Prostate gland (tissue), 2 donors: ENCODE data around the gene ZNF516. TPM values are rescaled to one million over a fixed set of nuclear protein-coding genes. Genes with fewer than 3 reads are reported as not detected.

Experiments used
- DNase-seq: peaks from one replicate; pipeline ENCODE4 v3.0.0-alpha.2; 2019; ENCODE audit warnings: low spot score
- H3K27ac ChIP-seq, 2 donors: fragments of 200-600 bp; sonication (generic); 2 replicates each; pipeline ENCODE4 v1.5.1; 2017 to 2019
- H3K27me3 ChIP-seq: fragments of 200-600 bp; sonication (generic); replicated peaks from 2 replicates; pipeline ENCODE4 v1.5.1; 2019; ENCODE audit not compliant: insufficient read depth
- H3K36me3 ChIP-seq, 2 donors: fragments of 200-600 bp; sonication (generic); 1 replicate in 1 of 2; 2 replicates in 1 of 2; pipeline versions ENCODE4 v1.5.1 to v1.8.1; 2017 to 2019
- H3K4me1 ChIP-seq: fragments of 200-600 bp; sonication (generic); replicated peaks from 2 replicates; pipeline ENCODE4 v1.5.1; 2019
- H3K4me3 ChIP-seq, 2 donors: fragments of 200-600 bp; sonication (generic); 2 replicates each; pipeline ENCODE4 v1.5.1; 2017 to 2019
- H3K9me3 ChIP-seq: fragments of 200-600 bp; sonication (generic); 2 replicates; pipeline ENCODE4 v1.5.1; 2017
- CTCF ChIP-seq, 4 experiments: fragments of 200-600 bp in 2 of 4; fragments of 450-650 bp in 2 of 4; sonication (generic) in 2 of 4; IDR thresholded peaks; 1 replicate in 3 of 4; 2 replicates in 1 of 4; pipeline ENCODE4 v1.5.1; 2016 to 2019; ENCODE audit warnings: antibody characterized with exemption in 4 of 4, mild to moderate bottlenecking in 2 of 4, moderate library complexity in 2 of 4
- POLR2A ChIP-seq: fragments of 450-650 bp; IDR thresholded peaks from one replicate; pipeline ENCODE4 v1.6.1; 2016; ENCODE audit warnings: antibody characterized with exemption, mild to moderate bottlenecking
- POLR2AphosphoS5 ChIP-seq: sonication (generic); formaldehyde crosslinking; IDR thresholded peaks from one replicate; pipeline ENCODE4 v1.6.1; 2017; ENCODE audit warnings: antibody characterized with exemption
- WGBS: methylation state at CpG from one replicate; pipeline ENCODE4 v1.1.5; 2018; 5-methylcytosine and 5-hydroxymethylcytosine counted together
- intact Hi-C: fragments of 100-400 bp; cut with DNase I; formaldehyde crosslinking; loops from one replicate; pipeline ENCODE4 v1.14.2; 2022
- total RNA-seq, 2 donors: library from RNA; depleted of rRNA; stranded (reverse); fragments of >200 nt; gene quantifications; one replicate each; pipeline ENCODE4 v1.1.0, GENCODE V29; 2016

Gene ZNF516
- total RNA-seq, 2 donors from 2014 or later: 25.0 to 158 TPM

- intact Hi-C loops: no loop called here
- H3K4me1 ChIP-seq: no peaks in the 10 kb centered on the region
- 86% methylated on average over 10 of the region's 10 CpGs for WGBS
These were observed 19.5 kb upstream of the ZNF516 start for GRCh38 chr18:76514573-76514972.

GRCh38 chr18:76507830-76508385, 12.9 kb upstream of the ZNF516 start:
- 92% methylated on average over 17 of the region's 17 CpGs for WGBS
- TF ChIP-seq POLR2AphosphoS5 (no peak), CTCF (IDR thresholded peaks at IDR 0.05) (no peak), POLR2A (no peak)
- intact Hi-C loops: no loop called here

More at GRCh38 chr18:76514573-76514972, 19.5 kb upstream of the ZNF516 start:
- Histone ChIP-seq H3K36me3 (no peaks in the 10 kb centered on the region), H3K27me3 (no peaks in the 10 kb centered on the region), H3K9me3 (no peaks in the 10 kb centered on the region), H3K4me3 (no peak overlapping the region), H3K27ac (no peak overlapping the region)
- no peak for DNase-seq
- TF ChIP-seq POLR2A (no peak), CTCF (IDR thresholded peaks at IDR 0.05) (no peak), POLR2AphosphoS5 (no peak)

DNA sequence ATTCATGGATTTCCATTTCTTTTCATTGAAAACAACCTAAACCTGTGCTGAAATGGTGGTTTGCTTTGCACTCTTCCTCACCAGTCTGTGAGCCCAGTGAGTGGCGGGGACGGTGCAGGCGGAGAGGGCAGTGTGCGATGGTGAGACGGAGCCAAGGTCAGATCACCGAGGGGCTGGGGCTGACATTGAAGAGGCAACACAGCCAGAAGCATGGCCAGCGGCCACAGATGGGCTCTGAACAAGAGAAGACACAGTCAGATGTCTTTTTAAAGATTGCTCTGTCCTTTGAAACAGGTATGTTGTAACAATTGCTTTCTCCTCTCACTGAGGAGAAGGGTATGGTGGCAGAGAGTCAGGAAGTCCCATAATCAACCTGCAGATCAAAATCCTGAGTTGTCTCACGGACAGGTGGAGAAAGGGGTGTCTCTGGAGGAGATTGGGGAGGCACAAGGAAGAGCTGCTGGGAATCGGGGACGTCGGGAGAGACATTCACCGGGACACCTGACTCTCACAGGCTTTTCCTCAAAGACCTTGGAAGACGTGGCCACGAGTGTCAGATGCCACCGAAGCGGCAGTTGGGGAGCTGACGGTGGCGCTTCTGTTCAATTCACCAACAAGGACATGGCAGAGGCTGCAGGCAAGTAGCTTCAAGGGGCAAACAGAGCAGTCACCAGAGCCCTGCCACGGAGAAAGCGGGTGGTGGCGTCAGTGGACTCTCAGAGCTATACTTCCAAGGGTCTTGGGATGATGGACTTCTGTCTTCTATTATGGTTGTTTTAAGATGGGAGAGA, 12.1 kb upstream of the ZNF516 start:
- intact Hi-C loops: no loop called here
- WGBS: 92% methylated on average over 21 of the region's 21 CpGs
- no peak for TF ChIP-seq POLR2AphosphoS5
- no peak for TF ChIP-seq POLR2A
- no peak for TF ChIP-seq CTCF (IDR thresholded peaks at IDR 0.05)
- H3K4me1 ChIP-seq: no peaks in the 10 kb centered on the region
- DNase-seq: no peak
- H3K27ac ChIP-seq: no peak overlapping the region
- H3K4me3 ChIP-seq: no peak overlapping the region
- H3K27me3 ChIP-seq: no peaks in the 10 kb centered on the region
- H3K9me3 ChIP-seq: no peaks in the 10 kb centered on the region
- H3K36me3 ChIP-seq: no peaks in the 10 kb centered on the region

More at GRCh38 chr18:76507830-76508385, 12.9 kb upstream of the ZNF516 start:
- Histone ChIP-seq H3K9me3 (no peaks in the 10 kb centered on the region), H3K27me3 (no peaks in the 10 kb centered on the region), H3K36me3 (no peaks in the 10 kb centered on the region), H3K27ac (no peak overlapping the region), H3K4me3 (no peak overlapping the region), H3K4me1 (no peaks in the 10 kb centered on the region)
- DNase-seq: no peak

DNA sequence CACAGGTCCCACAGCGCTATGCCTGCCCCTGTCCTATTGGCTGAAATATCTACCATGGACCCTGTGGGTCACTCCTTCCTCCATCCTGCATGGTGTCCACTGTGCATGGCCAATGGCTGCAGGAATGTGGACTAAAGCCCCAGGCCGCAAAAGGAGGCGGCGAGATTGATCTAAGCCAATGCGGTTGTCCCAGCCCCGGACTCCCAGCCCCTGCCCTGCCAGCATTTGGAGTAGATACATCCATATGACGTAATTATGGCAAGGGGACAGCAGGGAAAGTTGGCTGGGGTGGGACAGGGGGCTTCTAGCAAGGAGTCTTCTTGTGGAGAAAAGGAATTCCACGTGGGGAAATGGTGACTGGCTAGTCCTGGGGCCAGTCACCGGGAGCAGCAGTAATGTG, 11.4 kb upstream of the ZNF516 start:
- intact Hi-C loops: no loop called here
- Histone ChIP-seq H3K27ac (no peak overlapping the region), H3K27me3 (no peaks in the 10 kb centered on the region), H3K9me3 (no peaks in the 10 kb centered on the region), H3K36me3 (no peaks in the 10 kb centered on the region), H3K4me3 (no peak overlapping the region), H3K4me1 (no peaks in the 10 kb centered on the region)
- 85% methylated on average over 9 of the region's 9 CpGs for WGBS
- no peak for DNase-seq
- no peak for TF ChIP-seq POLR2AphosphoS5
- no peak for TF ChIP-seq CTCF (IDR thresholded peaks at IDR 0.05)

- H3K4me1 ChIP-seq: no peaks in the 10 kb centered on the region
- WGBS: 85% methylated on average over 2 of the region's 2 CpGs
- DNase-seq: no peak
- H3K27me3 ChIP-seq: no peaks in the 10 kb centered on the region
- intact Hi-C loops: no loop called here
- no peak overlapping the region for H3K27ac ChIP-seq
- H3K36me3 ChIP-seq: no peaks in the 10 kb centered on the region
- TF ChIP-seq POLR2A (no peak), CTCF (IDR thresholded peaks at IDR 0.05) (no peak), POLR2AphosphoS5 (no peak)
- H3K4me3 ChIP-seq: no peak overlapping the region
- H3K9me3 ChIP-seq: no peaks in the 10 kb centered on the region
These were observed 10.6 kb upstream of the ZNF516 start for GRCh38 chr18:76505614-76506013.
